Trophoblast cell (in vitro differentiated cells and primary cell): Measurements from ENCODE around the gene HLCS.

Experiments used
- DNase-seq, 2 donors: peaks; one replicate each; pipeline ENCODE4 v3.0.0-alpha.2; 2016
- H2AFZ ChIP-seq: 2 replicates; pipeline ENCODE4 v1.6.1; 2013; ENCODE audit warnings: low read length, moderate library complexity, mild to moderate bottlenecking; ENCODE audit not compliant: insufficient read depth, poor library complexity
- H2AK5ac ChIP-seq: 2 replicates; pipeline ENCODE4 v1.6.1; 2013; ENCODE audit warnings: mild to moderate bottlenecking, low read length
- H2BK120ac ChIP-seq: 2 replicates; pipeline ENCODE4 v1.6.1; 2013; ENCODE audit warnings: low read length, mild to moderate bottlenecking, moderate library complexity; ENCODE audit not compliant: insufficient read depth, poor library complexity
- H2BK12ac ChIP-seq: 2 replicates; pipeline ENCODE4 v1.6.1; 2013; ENCODE audit warnings: mild to moderate bottlenecking, low read length, moderate library complexity
- H2BK5ac ChIP-seq: 2 replicates; pipeline ENCODE4 v1.6.1; 2013; ENCODE audit warnings: low read length, low read depth, moderate library complexity, mild to moderate bottlenecking; ENCODE audit not compliant: poor library complexity
- H3K14ac ChIP-seq: 2 replicates; pipeline ENCODE4 v1.6.1; 2013; ENCODE audit warnings: mild to moderate bottlenecking, low read length
- H3K18ac ChIP-seq: 2 replicates; pipeline ENCODE4 v1.6.1; 2013; ENCODE audit warnings: mild to moderate bottlenecking, low read length
- H3K23ac ChIP-seq: 2 replicates; pipeline ENCODE4 v1.6.1; 2013; ENCODE audit warnings: low read length
- H3K27ac ChIP-seq: 2 replicates; pipeline ENCODE4 v1.5.1; 2013; ENCODE audit warnings: low read depth, mild to moderate bottlenecking, inconsistent platforms, low read length, moderate library complexity
- H3K27me3 ChIP-seq: 2 replicates; pipeline ENCODE4 v1.6.1; 2013; ENCODE audit warnings: inconsistent platforms, mild to moderate bottlenecking, low read length, moderate library complexity; ENCODE audit not compliant: insufficient read depth
- H3K36me3 ChIP-seq, 2 experiments: 1 replicate in 1 of 2; 2 replicates in 1 of 2; pipeline ENCODE4 v1.6.1; 2013; ENCODE audit warnings: low read length in 2 of 2, mild to moderate bottlenecking in 2 of 2, moderate library complexity in 1 of 2; ENCODE audit not compliant: insufficient read depth in 2 of 2, control insufficient read depth in 1 of 2
- H3K4ac ChIP-seq: 2 replicates; pipeline ENCODE4 v1.6.1; 2013; ENCODE audit warnings: low read depth, mild to moderate bottlenecking, low read length, moderate library complexity
- H3K4me1 ChIP-seq, 2 experiments: 1 replicate in 1 of 2; 2 replicates in 1 of 2; pipeline ENCODE4 v1.6.1; 2013; ENCODE audit warnings: low read length in 2 of 2, mild to moderate bottlenecking in 2 of 2, moderate library complexity in 1 of 2; ENCODE audit not compliant: insufficient read depth in 2 of 2, control insufficient read depth in 1 of 2
- H3K4me2 ChIP-seq: 2 replicates; pipeline ENCODE4 v1.6.1; 2013; ENCODE audit warnings: inconsistent platforms, mild to moderate bottlenecking, low read length, moderate library complexity
- H3K4me3 ChIP-seq: 2 replicates; pipeline ENCODE4 v1.5.1; 2013; ENCODE audit warnings: mild to moderate bottlenecking, low read depth, low read length, inconsistent platforms
- H3K79me1 ChIP-seq: one replicate; pipeline ENCODE4 v1.6.1; 2013; ENCODE audit warnings: low read length
- H3K79me2 ChIP-seq: 2 replicates; pipeline ENCODE4 v1.6.1; 2013; ENCODE audit warnings: low read length, mild to moderate bottlenecking; ENCODE audit not compliant: control insufficient read depth, insufficient read depth, poor library complexity
- H3K9ac ChIP-seq: 2 replicates; pipeline ENCODE4 v1.6.1; 2013; ENCODE audit warnings: mild to moderate bottlenecking, low read length
- H3K9me3 ChIP-seq: 2 replicates; pipeline ENCODE4 v1.6.1; 2013; ENCODE audit warnings: low read depth, mild to moderate bottlenecking, control low read depth, inconsistent platforms, low read length; ENCODE audit not compliant: insufficient read depth
- H4K12ac ChIP-seq: 2 replicates; pipeline ENCODE4 v1.6.1; 2013; ENCODE audit warnings: low read depth, mild to moderate bottlenecking, low read length, moderate library complexity
- H4K8ac ChIP-seq: 2 replicates; pipeline ENCODE4 v1.6.1; 2013; ENCODE audit warnings: low read depth, mild to moderate bottlenecking, low read length, moderate library complexity
- H4K91ac ChIP-seq: one replicate; pipeline ENCODE4 v1.6.1; 2013; ENCODE audit warnings: low read depth, mild to moderate bottlenecking, low read length, moderate library complexity
- WGBS: extraction: QIAGEN DNeasy Blood & Tissue Kit; methylation state at CpG from one replicate; pipeline ENCODE4 v1.1.7; 2013; ENCODE audit warnings: missing lambda C conversion rate; ENCODE audit not compliant: insufficient read length, insufficient coverage; ENCODE audit errors: extremely low coverage; 5-methylcytosine and 5-hydroxymethylcytosine counted together

The HLCS gene

DNA sequence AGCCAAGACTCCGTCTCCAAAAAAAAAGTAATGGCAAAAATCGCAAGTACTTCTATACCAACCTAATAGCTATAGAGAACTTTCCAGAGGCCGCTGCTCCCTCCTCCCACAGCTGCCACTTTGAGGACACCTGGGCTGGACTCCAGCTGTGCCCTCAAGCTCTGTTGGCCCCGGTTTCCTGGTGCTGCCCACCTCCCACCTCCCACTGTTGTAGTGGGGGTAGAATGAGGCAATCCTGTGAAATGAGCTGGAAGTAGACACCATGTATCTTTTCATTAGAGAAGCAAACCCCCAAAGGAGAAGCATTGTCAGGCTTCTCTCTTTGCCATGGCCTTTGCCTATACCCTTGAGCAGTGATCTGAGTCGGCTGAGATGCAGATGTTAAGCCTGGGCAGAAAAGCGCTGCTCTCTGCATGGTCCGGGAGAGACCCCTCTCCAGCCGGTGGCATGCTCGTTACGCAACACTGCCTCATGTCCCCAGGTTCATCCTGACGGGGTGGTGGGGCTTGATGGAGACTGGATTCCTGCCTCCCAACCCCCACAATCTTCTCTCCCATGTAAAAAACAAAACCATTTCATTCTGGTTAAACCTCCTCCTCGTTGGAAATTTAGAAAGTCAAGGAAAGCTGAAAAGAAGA, 227.9 kb downstream of the HLCS start:
- Histone ChIP-seq H3K14ac (no peak overlapping the region), H3K4me1 (no peaks in the 10 kb centered on the region), H2BK120ac (no peak overlapping the region), H3K27me3 (no peaks in the 10 kb centered on the region), H3K9ac (no peak overlapping the region), H3K9me3 (peaks cover 3% of the 10 kb centered on the region), H3K18ac (no peak overlapping the region), H3K4me2 (no peak overlapping the region), H3K23ac (no peak overlapping the region), H3K27ac (no peak overlapping the region), H2BK12ac (no peak overlapping the region), H2AFZ (no peak overlapping the region), H3K4ac (no peak overlapping the region), H3K79me2 (no peaks in the 10 kb centered on the region), H3K79me1 (no peaks in the 10 kb centered on the region), H4K8ac (no peak overlapping the region), H4K91ac (no peak overlapping the region), H3K36me3 (no peaks in the 10 kb centered on the region), H2BK5ac (no peak overlapping the region), H4K12ac (no peak overlapping the region), H3K4me3 (no peak overlapping the region), H2AK5ac (no peak overlapping the region)
- WGBS, result no CpG with 5 or more reads among the region's 12 CpGs
- DNase-seq, result no peak

DNA sequence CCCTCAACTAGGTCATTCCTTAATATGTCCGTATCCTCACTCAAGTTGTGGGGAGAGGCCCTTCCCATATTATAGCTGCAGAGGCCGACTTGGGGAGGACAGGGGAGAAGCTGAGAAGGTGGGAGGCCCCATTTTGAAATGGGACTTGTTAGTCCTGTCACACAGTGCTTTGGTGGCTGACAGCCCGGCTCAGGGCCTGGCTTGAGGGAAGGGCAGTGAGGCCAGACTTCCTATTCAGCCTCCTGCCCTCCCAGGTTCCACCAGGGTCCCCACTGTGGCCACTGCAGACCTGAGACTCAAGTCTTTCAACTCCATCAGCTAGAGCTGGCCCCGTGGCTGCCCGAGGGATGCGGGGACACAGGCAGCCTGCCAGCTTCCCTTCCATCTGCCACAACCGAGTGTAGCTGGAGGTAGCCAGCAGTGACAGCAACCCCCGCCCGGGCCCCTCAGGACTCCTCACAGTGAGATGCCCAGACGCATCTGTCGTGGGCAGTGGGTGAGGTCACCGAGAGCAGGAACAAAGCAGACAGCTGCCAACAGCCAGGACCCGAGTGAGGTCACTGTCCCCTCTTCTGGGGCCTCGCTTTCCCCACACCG, 230.6 kb downstream of the HLCS start:
- no peak overlapping the region for H3K4me3 ChIP-seq
- H2BK120ac ChIP-seq, result no peak overlapping the region
- H3K27me3 ChIP-seq, result no peaks in the 10 kb centered on the region
- no peak overlapping the region for H2BK5ac ChIP-seq
- no peak overlapping the region for H4K12ac ChIP-seq
- no peak overlapping the region for H2AK5ac ChIP-seq
- H3K79me2 ChIP-seq, result no peaks in the 10 kb centered on the region
- no peak overlapping the region for H3K4me2 ChIP-seq
- no peak overlapping the region for H4K8ac ChIP-seq
- H3K4ac ChIP-seq, result no peak overlapping the region
- no peak overlapping the region for H4K91ac ChIP-seq
- no peak for DNase-seq
- peaks cover 3% of the 10 kb centered on the region for H3K9me3 ChIP-seq
- H3K36me3 ChIP-seq, result no peaks in the 10 kb centered on the region
- no CpG with 5 or more reads among the region's 15 CpGs for WGBS
- no peaks in the 10 kb centered on the region for H3K4me1 ChIP-seq
- no peak overlapping the region for H3K23ac ChIP-seq
- no peak overlapping the region for H3K9ac ChIP-seq
- H2AFZ ChIP-seq, result no peak overlapping the region
- H3K79me1 ChIP-seq, result no peaks in the 10 kb centered on the region
- H3K18ac ChIP-seq, result no peak overlapping the region
- no peak overlapping the region for H3K27ac ChIP-seq
- H3K14ac ChIP-seq, result no peak overlapping the region
- no peak overlapping the region for H2BK12ac ChIP-seq

DNA sequence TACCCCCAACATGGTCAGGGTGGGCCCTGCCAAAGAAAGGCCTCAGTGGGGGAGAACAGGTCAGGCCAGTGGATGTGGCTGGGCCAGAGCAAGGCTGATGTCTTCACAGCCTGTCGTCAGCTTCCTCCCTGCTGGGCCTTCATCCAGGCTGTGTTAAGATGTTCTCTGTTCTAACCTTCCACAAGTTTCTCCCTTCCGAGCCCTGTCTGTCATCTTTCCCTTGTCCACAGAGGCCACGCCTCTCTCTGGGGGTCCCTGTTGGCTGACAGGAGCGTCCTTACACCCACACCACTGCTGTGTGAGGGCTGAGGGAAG, 231.3 kb downstream of the HLCS start:
- DNase-seq, result no peak
- Histone ChIP-seq H3K79me2 (no peaks in the 10 kb centered on the region), H2BK5ac (no peak overlapping the region), H3K4ac (no peak overlapping the region), H3K9ac (no peak overlapping the region), H4K91ac (no peak overlapping the region), H3K27me3 (no peaks in the 10 kb centered on the region), H2BK120ac (no peak overlapping the region), H3K9me3 (peaks cover 3% of the 10 kb centered on the region), H3K18ac (no peak overlapping the region), H3K14ac (no peak overlapping the region), H3K23ac (no peak overlapping the region), H4K8ac (no peak overlapping the region), H2AK5ac (no peak overlapping the region), H3K27ac (no peak overlapping the region), H3K4me1 (no peaks in the 10 kb centered on the region), H2AFZ (no peak overlapping the region), H2BK12ac (no peak overlapping the region), H3K36me3 (no peaks in the 10 kb centered on the region), H3K4me2 (no peak overlapping the region), H3K79me1 (no peaks in the 10 kb centered on the region), H4K12ac (no peak overlapping the region), H3K4me3 (no peak overlapping the region)
- WGBS, result no CpG with 5 or more reads among the region's 4 CpGs

DNA sequence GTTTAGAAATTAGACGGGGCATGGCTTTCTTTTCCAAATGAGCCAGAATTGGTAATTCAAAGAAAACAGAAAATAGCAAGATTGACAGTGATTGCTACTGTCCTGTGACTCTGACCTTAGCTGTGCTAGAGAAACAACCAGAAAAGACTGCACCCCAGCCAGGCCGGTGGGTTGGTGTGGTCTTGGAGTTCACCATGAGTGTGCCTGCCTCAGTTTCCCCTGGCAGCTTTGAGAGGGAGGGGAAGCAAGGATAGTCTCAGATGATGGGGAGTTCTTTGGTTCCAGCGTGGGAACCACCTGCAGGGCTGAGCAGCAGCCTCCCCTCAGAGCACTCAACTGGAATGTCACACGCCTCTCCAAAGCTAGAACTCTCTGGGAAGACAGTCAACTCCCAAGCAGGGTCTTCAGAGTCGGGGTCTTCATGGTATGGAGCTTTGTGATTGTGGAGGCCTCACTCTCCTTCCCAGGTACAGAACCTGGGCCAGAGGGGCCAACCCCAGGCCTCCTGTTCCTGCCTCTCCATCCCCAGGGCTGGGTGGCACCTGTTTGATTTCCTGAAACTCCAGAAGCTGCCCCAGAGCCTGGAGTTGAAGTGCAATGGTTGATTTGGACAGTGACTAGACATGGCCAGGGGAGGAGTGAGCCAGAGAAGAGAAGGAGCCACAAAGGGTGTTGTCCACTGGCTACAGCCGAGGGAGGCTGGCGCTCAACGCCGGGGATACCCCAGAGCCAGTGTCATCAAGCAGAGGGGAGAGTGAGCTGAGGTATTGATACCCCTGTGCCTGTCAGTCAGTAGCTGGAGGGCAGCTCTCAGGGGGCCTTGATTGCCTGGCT, 231.9 kb downstream of the HLCS start:
- Histone ChIP-seq H4K8ac (no peak overlapping the region), H2BK5ac (no peak overlapping the region), H2BK120ac (no peak overlapping the region), H3K79me2 (no peaks in the 10 kb centered on the region), H3K4ac (no peak overlapping the region), H3K18ac (no peak overlapping the region), H3K23ac (no peak overlapping the region), H4K91ac (no peak overlapping the region), H2BK12ac (no peak overlapping the region), H3K27ac (no peak overlapping the region), H3K14ac (no peak overlapping the region), H4K12ac (no peak overlapping the region), H3K4me3 (no peak overlapping the region), H3K9ac (no peak overlapping the region), H3K27me3 (no peaks in the 10 kb centered on the region), H2AK5ac (no peak overlapping the region), H3K9me3 (peaks cover 3% of the 10 kb centered on the region), H3K79me1 (no peaks in the 10 kb centered on the region), H2AFZ (no peak overlapping the region), H3K36me3 (no peaks in the 10 kb centered on the region), H3K4me2 (no peak overlapping the region), H3K4me1 (no peaks in the 10 kb centered on the region)
- DNase-seq, result no peak
- WGBS, result no CpG with 5 or more reads among the region's 9 CpGs
